ENCODE results near the gene ZNF14.
"Not testable (repeated sequence)": the region's sequence is repeated elsewhere in the genome, so short reads cannot be mapped to it uniquely, and the experiment has no call there.

Gene ZNF14

DNA sequence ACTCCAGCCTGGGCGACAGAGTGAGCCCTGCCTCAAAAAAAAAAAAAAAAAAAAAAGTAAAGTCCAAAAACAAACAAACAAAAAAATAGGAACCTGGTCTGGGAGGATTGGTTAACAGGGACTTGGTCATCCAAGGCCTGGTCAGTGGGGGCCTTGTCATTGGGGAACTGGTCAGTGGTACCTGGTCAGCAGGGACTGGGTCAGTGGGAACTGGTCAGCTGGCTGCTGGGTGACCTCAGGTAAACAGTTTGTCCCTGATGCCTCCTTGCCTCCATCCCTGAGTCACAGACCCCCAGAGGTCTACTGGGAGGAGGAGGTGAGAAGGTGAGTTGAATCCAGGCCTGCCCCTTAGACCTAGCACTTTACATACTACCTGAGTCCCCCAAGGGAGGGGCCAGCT lies 5.7 kb upstream of the ZNF14 start:
- Histone ChIP-seq H3K9me3 (replicated peaks in 1 of 11) (peaks cover 0 to 17% (median 0%) of the 10 kb centered on the region in 11 experiments; a peak in 3 of 22 replicates), H3K9ac (no peak overlapping the region), H3K4me2 (no peak overlapping the region), H3K4me3 (no peak overlapping the region), H3K27me3 (no peaks in the 10 kb centered on the region), H4K20me1 (no peaks in the 10 kb centered on the region), H3K4me1 (peaks cover 0 to 5% (median 0%) of the 10 kb centered on the region in 10 experiments; a peak in 1 of 20 replicates), H3K27ac (no peak overlapping the region), H3K36me3 (no peaks in the 10 kb centered on the region)
- TF ChIP-seq Cebpa-rat (IDR thresholded peaks at IDR 0.05), result no peak

DNA sequence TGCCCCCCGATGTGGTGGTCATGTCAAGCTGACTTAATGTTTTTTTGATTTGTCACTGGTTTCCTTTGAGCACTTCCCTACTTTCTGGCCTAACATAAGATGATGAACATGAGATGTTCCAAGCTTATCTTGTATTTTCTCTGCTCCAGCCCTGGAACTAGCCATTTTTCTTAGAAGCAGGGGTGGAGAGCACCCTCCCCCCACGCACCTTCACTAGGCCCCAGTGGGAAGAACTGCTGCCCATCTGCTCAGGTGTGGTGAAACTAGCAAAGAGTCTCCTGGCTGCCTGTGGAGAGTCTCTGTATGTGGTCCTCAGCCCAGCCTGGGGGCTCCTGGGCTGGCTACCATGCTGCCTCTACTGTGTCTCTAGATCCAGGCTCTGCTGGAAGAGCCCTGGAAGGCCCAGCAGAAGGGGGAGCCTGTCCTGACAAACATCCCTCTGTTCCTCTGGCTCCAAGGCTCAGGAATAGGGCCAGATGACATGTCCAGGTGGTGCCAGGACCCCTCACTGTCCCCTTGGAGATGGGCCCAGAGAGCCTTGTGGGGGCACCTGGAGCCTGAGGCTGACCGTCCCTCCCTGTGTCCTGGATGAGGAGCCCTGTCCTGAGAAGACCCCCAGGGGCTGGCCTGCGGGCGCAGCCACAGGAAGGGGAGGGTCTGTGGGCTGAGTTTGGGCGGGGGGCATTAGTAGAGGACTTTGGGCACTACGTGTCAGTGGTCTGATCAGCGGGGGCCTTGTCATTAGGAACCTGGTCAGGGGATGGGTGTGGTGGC lies 4.8 kb upstream of the ZNF14 start:
- peaks cover 0 to 17% (median 0%) of the 10 kb centered on the region in 11 experiments; a peak in 2 of 22 replicates for H3K9me3 ChIP-seq (replicated peaks in 1 of 11)
- H3K4me3 ChIP-seq, result no peak overlapping the region
- no peaks in the 10 kb centered on the region for H3K36me3 ChIP-seq
- no peaks in the 10 kb centered on the region for H3K27me3 ChIP-seq
- no peak for TF ChIP-seq Cebpa-rat (IDR thresholded peaks at IDR 0.05)
- peaks cover 0 to 5% (median 0%) of the 10 kb centered on the region in 10 experiments; a peak in 1 of 20 replicates for H3K4me1 ChIP-seq
- H3K4me2 ChIP-seq, result no peak overlapping the region
- H4K20me1 ChIP-seq, result peaks cover 0 to under 1% (median 0%) of the 10 kb centered on the region in 11 experiments; a peak in 3 of 22 replicates
- H3K9ac ChIP-seq, result no peak overlapping the region
- no peak overlapping the region for H3K27ac ChIP-seq

DNA sequence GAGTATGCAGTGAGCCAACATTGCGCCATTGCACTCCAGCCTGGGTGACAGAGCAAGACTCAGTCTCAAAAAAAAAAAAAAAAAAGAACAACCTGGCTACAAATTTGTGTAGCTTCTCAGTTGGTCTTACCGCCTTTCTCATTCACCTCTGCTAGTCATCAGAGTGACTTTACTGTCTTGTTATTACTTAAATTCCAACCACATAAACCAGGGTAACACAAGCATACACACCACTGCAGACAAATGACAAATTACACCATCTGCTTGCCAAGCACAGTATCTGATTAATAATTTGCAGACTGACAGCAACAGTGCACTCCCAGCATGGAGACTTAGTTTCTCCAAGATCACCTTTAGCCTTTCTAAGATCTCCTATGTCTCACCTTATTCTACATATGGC lies 11.0 kb downstream of the ZNF14 start:
- Histone ChIP-seq H3K4me1 (no peaks in the 10 kb centered on the region), H3K27me3 (no peaks in the 10 kb centered on the region), H3K36me3 (peaks cover 60 to 70% (median 67%) of the 10 kb centered on the region in 11 experiments), H4K20me1 (peaks cover 0 to 8% (median 0%) of the 10 kb centered on the region in 11 experiments; a peak in 2 of 22 replicates), H3K9ac (no peak overlapping the region), H3K4me3 (peak overlapping the region in 1 of 10 experiments; percentile 23; a peak in 2 of 20 replicates), H3K9me3 (replicated peaks in 1 of 11) (peaks cover 95 to 99% (median 98%) of the 10 kb centered on the region in 11 experiments), H3K27ac (no peak overlapping the region), H3K4me2 (no peak overlapping the region)
- no peak for TF ChIP-seq Cebpa-rat (IDR thresholded peaks at IDR 0.05)

DNA sequence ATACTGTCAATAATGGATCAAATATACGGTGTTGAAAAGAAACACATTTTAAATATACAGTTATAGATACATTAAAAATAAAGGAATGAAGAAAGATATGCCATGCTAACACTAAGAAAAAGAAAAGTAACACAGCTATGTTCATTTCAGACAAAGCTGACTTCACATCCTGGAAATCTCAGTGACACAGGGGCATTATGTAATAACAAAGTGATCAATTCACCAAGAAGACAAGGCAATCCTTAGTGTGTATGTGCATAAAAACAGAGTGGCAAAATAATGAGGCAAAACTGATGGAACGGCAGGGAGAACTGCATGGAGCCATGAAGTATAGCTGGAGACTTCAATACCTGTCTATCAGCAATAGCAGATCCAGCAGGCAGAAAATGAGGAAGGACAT lies 13.1 kb downstream of the ZNF14 start:
- H3K36me3 ChIP-seq, result peaks cover 71 to 74% (median 73%) of the 10 kb centered on the region in 11 experiments
- peak overlapping the region in 3 of 10 experiments; percentile 14 to 27 (median 15); a peak in 4 of 20 replicates for H3K4me3 ChIP-seq
- H4K20me1 ChIP-seq, result peaks cover 0 to 8% (median 0%) of the 10 kb centered on the region in 11 experiments; a peak in 2 of 22 replicates
- peaks cover 95 to 99% (median 98%) of the 10 kb centered on the region in 11 experiments for H3K9me3 ChIP-seq (replicated peaks in 1 of 11)
- peaks cover 0 to 3% (median 0%) of the 10 kb centered on the region in 10 experiments; a peak in 3 of 20 replicates for H3K4me1 ChIP-seq
- H3K27ac ChIP-seq, result no peak overlapping the region
- H3K4me2 ChIP-seq, result no peak overlapping the region
- H3K27me3 ChIP-seq, result no peaks in the 10 kb centered on the region
- no peak for TF ChIP-seq Cebpa-rat (IDR thresholded peaks at IDR 0.05)
- H3K9ac ChIP-seq, result no peak overlapping the region

DNA sequence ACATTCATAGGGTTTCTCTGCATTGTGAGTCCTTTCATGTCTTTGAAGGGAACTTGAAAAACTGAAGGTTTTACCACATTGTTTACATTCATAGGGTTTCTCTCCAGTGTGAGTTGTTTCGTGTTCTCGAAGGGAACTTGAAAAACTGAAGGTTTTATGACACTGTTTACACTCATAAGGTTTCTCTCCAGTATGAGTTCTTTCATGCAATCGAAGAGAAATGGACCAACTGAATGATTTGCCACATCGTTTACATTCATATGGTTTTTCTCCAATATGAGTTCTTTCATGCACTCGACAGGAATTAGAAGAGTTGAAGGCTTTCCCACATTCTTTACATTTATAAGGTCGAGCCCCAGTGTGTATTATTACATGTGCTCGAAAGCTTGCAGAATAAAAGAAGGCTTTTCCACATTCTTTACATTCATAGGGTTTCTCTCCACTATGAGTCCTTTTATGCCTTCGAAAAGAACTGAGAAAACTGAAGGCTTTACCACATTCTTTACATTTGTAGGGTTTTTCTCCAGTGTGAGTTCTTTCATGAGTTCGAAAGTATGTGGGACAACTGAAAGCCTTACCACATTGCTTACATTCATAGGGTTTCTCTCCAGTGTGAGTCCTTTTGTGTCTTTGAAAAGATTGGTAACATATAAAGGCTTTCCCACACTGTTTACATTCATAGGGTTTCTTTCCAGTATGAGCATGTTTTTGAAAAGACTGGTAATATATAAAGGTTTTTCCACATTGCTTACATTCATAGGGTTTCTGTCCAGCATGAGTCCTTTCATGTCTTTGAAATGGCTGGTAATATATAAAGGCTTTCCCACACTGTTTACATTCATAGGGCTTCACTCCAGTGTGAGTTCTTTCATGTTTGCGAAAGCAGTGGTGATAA lies 20.7 kb downstream of the ZNF14 start:
- Histone ChIP-seq H3K4me2 (no peak overlapping the region), H3K27me3 (no peaks in the 10 kb centered on the region; a peak in 1 of 22 replicates), H3K4me3 (peak overlapping the region; percentile 23 to 52 (median 35); a peak in 19 of 20 replicates), H4K20me1 (no peaks in the 10 kb centered on the region), H3K27ac (no peak overlapping the region), H3K4me1 (peaks cover 0 to 8% (median 0%) of the 10 kb centered on the region in 10 experiments; a peak in 3 of 20 replicates), H3K36me3 (peaks cover 99 to 100% (median 100%) of the 10 kb centered on the region in 11 experiments), H3K9me3 (replicated peaks in 1 of 11) (peaks cover 100% of the 10 kb centered on the region in 11 experiments), H3K9ac (no peak overlapping the region)
- no peak for TF ChIP-seq Cebpa-rat (IDR thresholded peaks at IDR 0.05)

DNA sequence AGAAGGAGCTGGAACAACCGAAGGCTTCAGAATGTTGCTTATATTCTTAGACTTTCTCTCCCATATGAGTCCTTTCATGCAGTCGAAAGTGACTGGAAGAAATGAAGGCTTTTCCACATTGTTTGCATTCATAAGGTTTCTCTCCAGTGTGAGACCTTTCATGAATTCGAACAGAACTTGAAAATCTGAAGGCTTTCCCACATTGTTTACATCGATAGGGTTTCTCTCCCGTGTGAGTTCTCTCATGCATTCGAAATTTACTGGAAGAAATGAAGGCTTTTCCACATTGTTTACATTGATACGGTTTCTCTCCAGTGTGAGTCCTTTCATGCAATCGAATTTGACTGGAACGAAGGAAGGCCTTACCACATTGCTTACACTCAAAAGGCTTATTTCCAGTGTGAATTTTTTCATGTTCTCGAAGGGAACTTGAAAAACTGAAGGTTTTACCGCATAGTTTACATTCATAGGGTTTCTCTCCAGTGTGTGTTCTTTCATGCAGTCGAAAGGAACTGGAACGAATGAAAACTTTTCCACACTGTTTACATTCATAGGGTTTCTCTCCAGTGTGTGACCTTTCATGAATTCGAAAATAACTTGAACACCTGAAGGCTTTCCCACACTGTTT lies 21.5 kb downstream of the ZNF14 start:
- no peak overlapping the region for H3K4me2 ChIP-seq
- H3K4me1 ChIP-seq, result peaks cover 0 to 8% (median 0%) of the 10 kb centered on the region in 10 experiments; a peak in 3 of 20 replicates
- no peak overlapping the region for H3K27ac ChIP-seq
- H3K4me3 ChIP-seq, result peak overlapping the region; percentile 23 to 52 (median 35); a peak in 19 of 20 replicates
- no peak for TF ChIP-seq Cebpa-rat (IDR thresholded peaks at IDR 0.05)
- peaks cover 95 to 100% (median 99%) of the 10 kb centered on the region in 11 experiments for H3K36me3 ChIP-seq
- peaks cover 100% of the 10 kb centered on the region in 11 experiments for H3K9me3 ChIP-seq (replicated peaks in 1 of 11)
- H4K20me1 ChIP-seq, result no peaks in the 10 kb centered on the region
- no peak overlapping the region for H3K9ac ChIP-seq
- no peaks in the 10 kb centered on the region; a peak in 1 of 22 replicates for H3K27me3 ChIP-seq

DNA sequence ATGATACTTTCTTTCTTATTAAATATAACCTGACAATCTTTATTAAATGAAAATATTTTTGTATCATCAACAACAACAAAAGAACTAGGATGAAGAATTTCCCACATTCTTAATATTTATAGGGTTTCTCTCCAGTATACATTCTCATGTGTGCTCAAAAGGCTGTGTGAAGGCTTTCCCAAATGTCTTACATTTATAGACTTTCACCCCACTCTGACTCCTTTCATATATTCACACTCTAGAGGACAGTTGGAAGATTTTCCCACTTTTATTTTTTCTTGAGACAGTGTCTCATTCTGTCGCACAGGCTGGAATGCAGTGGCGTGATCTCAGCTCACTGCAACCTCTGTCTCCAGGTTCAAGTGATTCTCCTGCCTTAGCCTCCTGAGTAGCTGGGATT lies 22.4 kb downstream of the ZNF14 start:
- peaks cover 86 to 99% (median 93%) of the 10 kb centered on the region in 11 experiments for H3K36me3 ChIP-seq
- H3K4me2 ChIP-seq, result no peak overlapping the region
- TF ChIP-seq Cebpa-rat (IDR thresholded peaks at IDR 0.05), result no peak
- H4K20me1 ChIP-seq, result no peaks in the 10 kb centered on the region
- peaks cover 100% of the 10 kb centered on the region in 11 experiments for H3K9me3 ChIP-seq (replicated peaks in 1 of 11)
- no peak overlapping the region for H3K9ac ChIP-seq
- no peaks in the 10 kb centered on the region; a peak in 1 of 22 replicates for H3K27me3 ChIP-seq
- peak overlapping the region; percentile 23 to 52 (median 35); a peak in 16 of 20 replicates for H3K4me3 ChIP-seq
- peaks cover 0 to 8% (median 0%) of the 10 kb centered on the region in 10 experiments; a peak in 3 of 20 replicates for H3K4me1 ChIP-seq
- no peak overlapping the region for H3K27ac ChIP-seq

DNA sequence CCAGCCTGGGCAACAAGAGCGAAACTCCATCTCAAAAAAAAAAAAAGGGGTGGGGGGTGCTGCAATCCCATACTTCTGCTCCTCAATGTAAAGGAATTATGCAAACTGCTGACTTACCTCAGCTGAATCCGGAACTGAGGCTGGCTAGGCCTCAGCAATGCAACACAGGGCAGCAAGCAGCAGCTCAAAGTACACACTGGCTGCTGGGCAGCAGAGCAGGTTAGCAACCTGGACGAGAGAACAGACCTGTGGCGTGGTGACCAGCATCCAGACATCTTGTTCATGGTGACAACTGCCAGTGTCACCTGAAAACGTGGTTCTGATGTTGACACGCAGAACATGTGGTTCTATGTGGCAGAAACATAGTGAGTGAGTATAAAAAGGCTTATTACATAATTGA lies 28.1 kb downstream of the ZNF14 start:
- Histone ChIP-seq H3K27ac (no peak overlapping the region), H3K4me1 (no peaks in the 10 kb centered on the region), H4K20me1 (no peaks in the 10 kb centered on the region), H3K4me2 (no peak overlapping the region), H3K9ac (no peak overlapping the region), H3K4me3 (no peak overlapping the region), H3K36me3 (peaks cover 46 to 92% (median 84%) of the 10 kb centered on the region in 11 experiments), H3K9me3 (replicated peaks in 1 of 11) (peaks cover 99 to 100% (median 100%) of the 10 kb centered on the region in 11 experiments), H3K27me3 (no peaks in the 10 kb centered on the region)
- no peak for TF ChIP-seq Cebpa-rat (IDR thresholded peaks at IDR 0.05)

DNA sequence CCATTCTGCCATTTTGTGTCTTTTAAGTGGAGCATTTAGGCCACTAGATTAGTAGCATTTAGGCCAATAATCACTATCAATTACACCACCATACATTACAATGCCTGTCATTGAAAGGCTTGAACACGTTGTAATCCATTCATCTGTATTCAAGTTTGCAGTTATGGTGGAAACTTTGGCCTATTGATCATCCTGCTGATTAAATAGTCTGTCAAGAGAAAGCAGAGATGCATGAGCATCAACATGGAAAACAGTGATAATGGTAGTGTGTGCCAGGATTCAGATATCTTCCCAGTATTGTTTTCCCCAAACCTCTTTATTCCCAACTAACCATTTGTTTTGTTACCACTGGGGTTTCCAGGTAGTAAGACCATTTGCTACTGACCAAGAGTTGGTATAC lies 32.4 kb downstream of the ZNF14 start:
- peaks cover 10 to 52% (median 45%) of the 10 kb centered on the region in 11 experiments; a peak in 17 of 22 replicates for H3K36me3 ChIP-seq
- H3K27ac ChIP-seq, H3K9ac ChIP-seq, H3K27me3 ChIP-seq, H3K4me1 ChIP-seq, H3K4me2 ChIP-seq, H3K4me3 ChIP-seq, H4K20me1 ChIP-seq: not testable (repeated sequence)
- peaks cover 58 to 90% (median 72%) of the 10 kb centered on the region in 11 experiments for H3K9me3 ChIP-seq (replicated peaks in 1 of 11)
